ENCODE data around the gene COL24A1. TPM values are rescaled to one million over a fixed set of nuclear protein-coding genes. Genes with fewer than 3 reads are reported as not detected.

The COL24A1 gene
- total RNA-seq, 1 experiment from 2014 or later = 1.1 TPM

- H3K27ac Mint-ChIP-seq = no peak overlapping the region
- H3K4me3 Mint-ChIP-seq = no peak overlapping the region
- ChIA-PET CTCF (no interaction called here), POLR2A (no interaction called here)
- DNase-seq (ENCODE audit: low spot score) (no peak), ATAC-seq (no peak)
- no peaks in the 10 kb centered on the region for H3K4me1 Mint-ChIP-seq
- H3K36me3 Mint-ChIP-seq = no peaks in the 10 kb centered on the region
- H3K9me3 Mint-ChIP-seq = no peaks in the 10 kb centered on the region
- TF ChIP-seq USF2 (CRISPR knock-in tag; IDR thresholded peaks at IDR 0.05) (no peak), JAZF1 (CRISPR knock-in tag; IDR thresholded peaks at IDR 0.05) (no peak), E2F5 (CRISPR knock-in tag; IDR thresholded peaks at IDR 0.05) (no peak), ATF6 (CRISPR knock-in tag; IDR thresholded peaks at IDR 0.05) (no peak), SMAD3 (CRISPR knock-in tag; IDR thresholded peaks at IDR 0.05; ENCODE audit: borderline replicate concordance) (no peak), ETV6 (CRISPR knock-in tag; IDR thresholded peaks at IDR 0.05) (no peak), SMAD4 (CRISPR knock-in tag; IDR thresholded peaks at IDR 0.05) (no peak), HMGXB4 (CRISPR knock-in tag; IDR thresholded peaks at IDR 0.05) (no peak), TEAD4 (CRISPR knock-in tag; IDR thresholded peaks at IDR 0.05) (no peak), E2F4 (CRISPR knock-in tag; IDR thresholded peaks at IDR 0.05; ENCODE audit: borderline replicate concordance, low read depth) (no peak), SOX15 (CRISPR knock-in tag; IDR thresholded peaks at IDR 0.05) (no peak), ZNF425 (CRISPR knock-in tag; conservative IDR thresholded peaks at IDR 0.05) (no peak), ZNF263 (CRISPR knock-in tag; IDR thresholded peaks at IDR 0.05; ENCODE audit: low read depth) (no peak), RORB (CRISPR knock-in tag; IDR thresholded peaks at IDR 0.05) (no peak), ARID4B (CRISPR knock-in tag; IDR thresholded peaks at IDR 0.05; ENCODE audit: borderline replicate concordance) (no peak), PREB (CRISPR knock-in tag; IDR thresholded peaks at IDR 0.05; ENCODE audit: borderline replicate concordance) (no peak), ZSCAN18 (CRISPR knock-in tag; IDR thresholded peaks at IDR 0.05) (no peak)
- no peaks in the 10 kb centered on the region for H3K27me3 Mint-ChIP-seq (ENCODE audit: low read depth)
Observed at GRCh38 chr1:85933961-85934360, 222.6 kb downstream of the COL24A1 start.
